22Rv1 (cell line): ENCODE results near the gene OAF.

ENCODE experiments used
- ZFX ChIP-seq: fragments of 450-650 bp; IDR thresholded peaks from 2 replicates; pipeline ENCODE4 v1.6.1; 2017; ENCODE audit warnings: antibody characterized with exemption, borderline replicate concordance
- TF ChIP-seq, protein P1 (sequence below): fragments of 450-650 bp; IDR thresholded peaks from 2 replicates; pipeline ENCODE4 v1.5.1; 2017; ENCODE audit warnings: mild to moderate bottlenecking

DNA sequence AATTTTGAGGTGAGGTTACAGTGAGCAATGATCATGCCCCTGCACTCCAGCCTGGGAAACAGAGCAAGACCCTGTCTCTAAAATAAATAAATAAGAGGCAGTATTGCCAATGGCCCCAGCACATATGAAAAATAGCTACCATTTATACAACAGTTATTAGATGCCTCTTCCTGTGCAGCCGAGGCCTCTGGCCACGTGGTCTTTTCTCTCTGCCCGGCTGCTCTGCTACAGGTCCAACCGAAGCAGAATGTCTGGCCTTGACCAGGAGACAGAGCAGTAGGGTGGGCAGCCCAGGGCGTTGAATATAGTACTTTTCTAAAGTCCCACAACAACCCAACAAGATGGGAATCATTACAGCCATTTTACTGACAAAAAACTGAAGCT lies 12.4 kb upstream of the OAF start:
- TF ChIP-seq, protein P1, sequence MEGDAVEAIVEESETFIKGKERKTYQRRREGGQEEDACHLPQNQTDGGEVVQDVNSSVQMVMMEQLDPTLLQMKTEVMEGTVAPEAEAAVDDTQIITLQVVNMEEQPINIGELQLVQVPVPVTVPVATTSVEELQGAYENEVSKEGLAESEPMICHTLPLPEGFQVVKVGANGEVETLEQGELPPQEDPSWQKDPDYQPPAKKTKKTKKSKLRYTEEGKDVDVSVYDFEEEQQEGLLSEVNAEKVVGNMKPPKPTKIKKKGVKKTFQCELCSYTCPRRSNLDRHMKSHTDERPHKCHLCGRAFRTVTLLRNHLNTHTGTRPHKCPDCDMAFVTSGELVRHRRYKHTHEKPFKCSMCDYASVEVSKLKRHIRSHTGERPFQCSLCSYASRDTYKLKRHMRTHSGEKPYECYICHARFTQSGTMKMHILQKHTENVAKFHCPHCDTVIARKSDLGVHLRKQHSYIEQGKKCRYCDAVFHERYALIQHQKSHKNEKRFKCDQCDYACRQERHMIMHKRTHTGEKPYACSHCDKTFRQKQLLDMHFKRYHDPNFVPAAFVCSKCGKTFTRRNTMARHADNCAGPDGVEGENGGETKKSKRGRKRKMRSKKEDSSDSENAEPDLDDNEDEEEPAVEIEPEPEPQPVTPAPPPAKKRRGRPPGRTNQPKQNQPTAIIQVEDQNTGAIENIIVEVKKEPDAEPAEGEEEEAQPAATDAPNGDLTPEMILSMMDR, result no peak
- no peak for TF ChIP-seq ZFX
